ENCODE data around the gene FAM219B.

Gene FAM219B

GRCh38 chr15:74857671-74858368 is 48.8 kb downstream of the FAM219B start:
- H3K4me3 ChIP-seq (ENCODE audit: low read depth, low read length) = no peak overlapping the region
- DNase-seq (ENCODE audit: low read depth) = no peak
- TF ChIP-seq CTCF (IDR thresholded peaks at IDR 0.05; ENCODE audit: control insufficient read depth, extremely low read depth, insufficient read depth) = no peak

- no peak for DNase-seq (ENCODE audit: low read depth)
- TF ChIP-seq CTCF (IDR thresholded peaks at IDR 0.05; ENCODE audit: control insufficient read depth, extremely low read depth, insufficient read depth) = no peak
- H3K4me3 ChIP-seq (ENCODE audit: low read depth, low read length) = no peak overlapping the region
These were observed 49.5 kb downstream of the FAM219B start for GRCh38 chr15:74857082-74857655.

GRCh38 chr15:74856537-74856936 is 50.1 kb downstream of the FAM219B start:
- no peak for DNase-seq (ENCODE audit: low read depth)
- H3K4me3 ChIP-seq (ENCODE audit: low read depth, low read length) = no peak overlapping the region
- no peak for TF ChIP-seq CTCF (IDR thresholded peaks at IDR 0.05; ENCODE audit: control insufficient read depth, extremely low read depth, insufficient read depth)

GRCh38 chr15:74855857-74856256 is 50.8 kb downstream of the FAM219B start:
- no peak for DNase-seq (ENCODE audit: low read depth)
- TF ChIP-seq CTCF (IDR thresholded peaks at IDR 0.05; ENCODE audit: control insufficient read depth, extremely low read depth, insufficient read depth) = no peak
- no peak overlapping the region for H3K4me3 ChIP-seq (ENCODE audit: low read depth, low read length)

- no peak for DNase-seq (ENCODE audit: low read depth)
- no peak overlapping the region for H3K4me3 ChIP-seq (ENCODE audit: low read depth, low read length)
- no peak for TF ChIP-seq CTCF (IDR thresholded peaks at IDR 0.05; ENCODE audit: control insufficient read depth, extremely low read depth, insufficient read depth)
These were observed 52.1 kb downstream of the FAM219B start for GRCh38 chr15:74854453-74855022.

- no peak for DNase-seq (ENCODE audit: low read depth)
- no peak for TF ChIP-seq CTCF (IDR thresholded peaks at IDR 0.05; ENCODE audit: control insufficient read depth, extremely low read depth, insufficient read depth)
- H3K4me3 ChIP-seq (ENCODE audit: low read depth, low read length) = no peak overlapping the region
These were observed 54.7 kb downstream of the FAM219B start for GRCh38 chr15:74851960-74852359.

Measured in LNCaP clone FGC (cell line).